HG02798 (cell line): Measurements from ENCODE around the gene PAEP.
"Not testable (repeated sequence)": the region's sequence is repeated elsewhere in the genome, so short reads cannot be mapped to it uniquely, and the experiment has no call there.

Experiments used
- ATAC-seq: cut with Tn5 transposase; IDR thresholded peaks from one replicate; pipeline ENCODE4 v1.9.1; 2021; ENCODE audit warnings: mild to moderate bottlenecking; ENCODE audit not compliant: unreplicated experiment, poor library complexity

Gene PAEP

DNA sequence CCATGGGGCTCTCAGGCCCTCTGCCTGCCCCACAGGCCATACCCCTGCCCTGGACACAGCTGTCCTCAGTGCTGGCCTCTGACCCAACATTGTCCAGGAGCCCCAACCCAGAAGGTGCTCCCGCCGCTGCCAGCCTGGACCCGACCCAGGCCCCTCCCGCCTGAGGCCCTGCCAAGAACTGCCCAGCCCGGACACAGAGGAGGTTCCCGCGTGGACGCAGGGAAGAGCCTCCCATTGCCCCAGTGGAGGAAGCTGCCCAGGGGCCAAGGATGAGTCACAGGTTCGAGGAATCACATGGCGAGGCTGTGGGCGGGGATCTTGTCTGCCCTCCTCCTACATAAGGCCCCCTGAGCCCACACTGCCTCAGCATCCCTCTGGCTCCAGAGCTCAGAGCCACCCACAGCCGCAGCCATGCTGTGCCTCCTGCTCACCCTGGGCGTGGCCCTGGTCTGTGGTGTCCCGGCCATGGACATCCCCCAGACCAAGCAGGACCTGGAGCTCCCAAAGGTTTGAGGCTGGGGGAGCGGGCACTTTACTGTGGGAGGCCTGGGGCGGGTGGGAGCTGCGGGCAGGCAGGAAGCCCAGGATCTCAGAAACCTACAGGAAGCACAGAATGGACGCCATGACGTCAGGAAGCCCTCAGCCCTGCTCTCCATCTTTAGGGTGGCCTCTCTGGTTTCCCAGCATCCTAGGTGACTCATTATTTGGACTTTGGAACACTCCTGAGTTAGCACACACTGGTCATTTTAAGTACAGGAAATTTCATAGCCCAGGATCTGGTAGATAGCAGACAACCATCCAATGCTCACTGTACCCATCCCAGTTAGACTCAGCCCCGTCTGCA, at the start of gene PAEP:
Gene PAEP, plus strand, starts transcription at position 366 of the 844 bp plus-strand sequence.
- ATAC-seq, result no peak

DNA sequence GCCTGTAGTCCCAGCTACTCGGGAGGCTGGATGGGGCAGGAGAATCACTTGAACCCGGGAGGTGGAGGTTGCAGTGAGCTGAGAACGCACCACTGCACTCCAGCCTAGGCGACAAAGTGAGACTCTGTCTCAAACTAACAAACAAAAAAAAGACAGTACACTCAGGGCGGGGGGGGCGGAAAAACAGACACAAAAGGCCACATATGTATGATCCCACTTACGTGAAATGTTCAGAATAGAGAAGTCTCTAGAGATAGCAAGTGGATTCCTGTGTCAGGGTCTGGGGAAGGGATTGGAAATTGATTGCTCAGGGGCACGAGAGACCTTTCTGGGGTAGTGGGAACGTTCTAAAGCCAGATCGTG, 49.3 kb upstream of the PAEP start:
- no peak for ATAC-seq

DNA sequence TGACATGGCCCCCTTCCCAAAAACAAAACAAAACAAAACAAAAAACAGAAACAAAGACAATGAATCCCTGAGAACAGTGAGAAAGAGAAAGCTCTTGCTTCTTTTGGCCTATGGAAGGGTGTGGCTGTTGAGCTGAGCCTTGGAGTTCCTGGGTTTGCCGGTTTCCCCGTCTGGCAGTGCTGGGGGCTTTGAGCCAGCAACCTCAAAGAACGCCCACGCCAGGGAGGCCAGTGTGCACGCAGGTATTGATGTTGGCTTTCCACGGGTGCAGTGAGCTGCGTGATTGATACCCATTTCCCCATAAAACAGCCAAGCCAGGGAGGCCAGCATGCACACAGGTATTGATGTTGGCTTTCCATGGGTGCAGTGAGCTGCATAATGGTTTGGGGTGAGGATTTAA, 48.7 kb upstream of the PAEP start:
- ATAC-seq, result no peak

DNA sequence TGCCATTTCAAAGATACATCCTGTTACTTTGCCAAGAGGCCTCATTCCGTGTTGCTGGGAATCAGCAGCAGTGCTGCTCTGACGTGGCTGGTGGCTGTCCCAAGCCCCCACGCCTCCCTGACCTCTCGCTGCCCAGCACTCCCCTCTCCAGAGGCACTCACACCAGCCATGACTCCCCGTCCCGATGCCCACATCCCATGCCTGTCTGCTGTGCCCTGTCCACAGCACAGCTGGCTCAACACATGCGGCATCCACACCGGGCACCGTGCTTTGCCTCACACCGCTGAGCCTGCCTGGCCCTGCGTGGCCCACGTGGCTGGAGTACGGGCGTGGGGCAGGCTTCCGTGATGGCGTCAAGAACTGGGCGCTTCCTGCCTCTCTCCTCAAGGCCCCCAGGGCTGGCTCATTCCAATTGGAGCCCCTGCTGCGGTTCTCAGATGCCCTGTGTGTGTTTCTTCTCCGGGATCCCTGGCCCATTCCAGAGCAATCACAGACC, 48.2 kb upstream of the PAEP start:
- no peak for ATAC-seq

DNA sequence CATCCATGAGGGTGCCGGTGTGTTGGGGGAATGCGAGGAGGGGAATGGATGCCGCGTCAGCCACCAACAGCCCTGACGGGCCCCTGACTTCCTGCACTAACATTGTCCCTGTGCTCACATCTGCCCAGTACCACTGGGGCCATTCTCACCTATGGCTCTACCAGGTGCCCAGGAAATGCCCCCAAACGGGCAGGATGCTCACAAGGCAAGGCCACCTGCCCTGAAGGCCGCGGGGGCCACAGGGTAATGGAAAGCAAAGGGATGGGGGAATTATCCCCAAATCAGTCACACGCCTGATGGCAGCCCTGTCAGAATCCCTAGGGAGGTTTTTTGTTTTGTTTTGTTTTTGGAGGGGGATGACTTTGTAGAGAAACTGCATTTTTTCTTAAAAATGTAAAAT, 47.6 kb upstream of the PAEP start:
- not testable (repeated sequence) for ATAC-seq

DNA sequence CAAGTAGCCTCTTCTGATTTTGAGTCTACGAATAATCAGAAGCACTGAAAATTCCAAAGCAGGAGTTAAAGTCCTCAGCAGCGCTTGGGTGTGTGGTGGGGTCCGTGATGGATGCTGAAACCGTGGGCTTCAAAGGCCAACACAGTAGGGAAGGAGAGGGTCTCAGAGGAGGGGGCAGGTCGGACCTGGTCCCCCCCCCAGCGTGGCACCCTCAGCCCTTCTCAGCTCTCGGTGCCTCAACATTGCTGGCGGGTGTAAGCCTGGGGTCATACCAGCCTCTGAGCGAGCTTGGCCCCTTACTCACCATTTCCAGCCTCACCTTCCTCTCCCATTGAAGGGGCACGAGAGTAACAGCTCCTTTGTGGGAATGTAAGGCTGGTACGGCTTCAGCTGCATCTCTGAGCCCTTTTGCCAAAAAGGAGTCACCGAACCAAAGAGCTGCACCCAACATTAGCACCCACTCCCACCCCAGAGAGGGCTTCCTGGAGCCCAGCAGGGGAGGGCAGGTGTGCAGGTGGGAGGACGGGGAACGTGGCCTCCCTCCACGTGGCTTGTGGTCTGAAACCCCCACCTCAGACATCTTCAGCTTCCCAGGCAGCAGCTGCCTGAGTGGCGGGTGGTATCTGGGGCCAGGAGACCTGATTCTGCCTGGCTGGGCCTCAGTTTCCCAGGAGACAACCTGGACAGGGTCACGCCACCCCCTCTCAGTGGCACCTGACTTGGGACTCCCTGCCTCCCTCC, 47.0 kb upstream of the PAEP start:
- ATAC-seq, result no peak

DNA sequence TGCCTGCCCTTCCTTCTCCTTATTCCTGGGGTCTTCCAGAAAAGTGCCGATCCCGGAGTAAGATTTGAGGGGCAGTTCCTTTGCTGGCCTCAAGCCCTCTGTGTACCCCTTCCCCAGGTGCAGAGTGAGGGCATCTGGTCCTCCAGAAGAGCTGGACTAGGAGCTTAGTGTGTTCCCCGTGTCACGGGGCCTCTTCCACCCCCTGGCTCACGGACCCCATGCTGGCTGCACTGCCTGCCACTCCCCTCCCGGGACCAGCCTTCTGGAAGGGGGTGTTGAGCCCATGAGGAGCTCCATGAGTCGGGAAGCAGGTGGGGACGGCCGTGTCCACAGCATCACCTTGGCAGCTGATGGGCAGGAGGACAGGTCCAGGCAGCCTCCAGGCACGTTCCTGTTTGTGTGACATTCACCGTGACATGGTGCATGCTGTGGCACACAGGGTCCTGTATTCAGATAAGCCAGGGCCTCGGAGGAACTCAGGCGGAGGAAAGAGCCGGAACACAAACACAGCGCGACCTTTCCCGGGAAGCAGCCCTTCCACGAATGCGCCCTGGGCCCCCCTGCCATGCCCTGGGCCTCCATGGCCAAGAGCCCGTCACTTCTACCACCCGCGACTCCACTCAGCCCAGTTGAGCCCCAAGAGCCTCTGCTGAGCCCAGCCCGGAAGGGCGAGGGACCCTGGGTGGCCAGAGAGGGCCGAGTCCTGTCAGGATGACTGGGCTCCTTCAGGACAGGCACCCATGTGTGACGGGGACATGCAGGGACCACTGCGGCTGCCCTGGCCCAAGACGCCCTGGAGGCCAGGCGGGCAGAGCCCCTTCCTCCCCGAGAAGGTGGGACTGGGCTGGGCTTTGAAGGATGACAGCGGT, 46.2 kb upstream of the PAEP start:
- no peak for ATAC-seq

DNA sequence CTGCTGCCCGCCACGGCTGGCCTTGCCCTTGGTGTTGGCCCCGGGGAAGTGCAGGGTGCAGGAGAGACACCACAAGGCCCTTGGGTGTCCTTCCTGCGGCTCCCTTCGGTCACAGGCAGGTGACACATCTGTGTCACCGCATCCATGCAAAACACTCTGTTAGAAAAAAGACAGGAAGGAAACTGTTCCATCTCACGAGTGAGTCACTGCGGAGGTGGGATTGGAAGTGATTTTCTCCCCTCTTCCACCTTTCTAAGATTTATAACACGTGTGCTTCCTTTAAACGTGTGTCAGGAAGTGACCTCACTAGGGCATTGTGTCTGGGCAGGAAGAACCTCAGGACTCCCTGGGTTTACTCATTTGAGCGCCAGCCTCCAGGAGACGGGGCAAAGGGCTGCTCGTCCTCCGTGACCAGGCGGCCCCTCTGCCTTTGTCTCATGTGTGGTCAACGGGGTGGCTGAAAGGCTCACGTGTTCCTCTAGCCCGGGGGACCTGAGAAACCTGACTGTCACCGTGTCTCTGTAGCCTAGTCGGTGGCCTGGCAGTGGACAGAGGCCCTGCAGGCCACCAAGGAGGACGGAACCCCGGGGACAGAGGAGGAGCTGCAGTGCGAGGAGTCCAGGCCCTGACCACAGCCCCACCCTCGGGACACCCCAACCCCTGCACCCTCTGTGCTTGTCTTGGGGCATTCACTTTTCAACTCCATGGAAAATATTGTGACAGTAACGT, 45.3 kb upstream of the PAEP start:
- ATAC-seq, result no peak

DNA sequence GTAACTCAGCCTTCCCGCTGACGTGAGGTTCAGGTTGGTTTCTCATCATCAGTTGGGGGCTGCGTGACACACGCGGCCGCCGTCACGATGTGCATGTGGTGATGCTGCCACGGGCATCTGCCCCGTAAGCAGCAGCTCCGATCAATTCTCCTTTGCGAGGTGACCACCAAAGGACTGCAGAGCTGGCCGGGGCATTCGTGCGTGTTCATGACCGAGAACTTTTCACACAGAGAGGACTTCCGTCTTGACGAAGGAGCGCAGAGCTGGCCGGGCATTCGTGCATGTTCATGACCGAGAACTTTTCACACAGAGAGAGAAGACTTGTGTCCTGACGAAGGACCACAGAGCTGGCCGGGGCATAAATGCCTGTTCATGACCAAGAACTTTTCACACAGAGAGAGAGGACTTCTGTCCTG, 44.1 kb upstream of the PAEP start:
- ATAC-seq, result no peak

DNA sequence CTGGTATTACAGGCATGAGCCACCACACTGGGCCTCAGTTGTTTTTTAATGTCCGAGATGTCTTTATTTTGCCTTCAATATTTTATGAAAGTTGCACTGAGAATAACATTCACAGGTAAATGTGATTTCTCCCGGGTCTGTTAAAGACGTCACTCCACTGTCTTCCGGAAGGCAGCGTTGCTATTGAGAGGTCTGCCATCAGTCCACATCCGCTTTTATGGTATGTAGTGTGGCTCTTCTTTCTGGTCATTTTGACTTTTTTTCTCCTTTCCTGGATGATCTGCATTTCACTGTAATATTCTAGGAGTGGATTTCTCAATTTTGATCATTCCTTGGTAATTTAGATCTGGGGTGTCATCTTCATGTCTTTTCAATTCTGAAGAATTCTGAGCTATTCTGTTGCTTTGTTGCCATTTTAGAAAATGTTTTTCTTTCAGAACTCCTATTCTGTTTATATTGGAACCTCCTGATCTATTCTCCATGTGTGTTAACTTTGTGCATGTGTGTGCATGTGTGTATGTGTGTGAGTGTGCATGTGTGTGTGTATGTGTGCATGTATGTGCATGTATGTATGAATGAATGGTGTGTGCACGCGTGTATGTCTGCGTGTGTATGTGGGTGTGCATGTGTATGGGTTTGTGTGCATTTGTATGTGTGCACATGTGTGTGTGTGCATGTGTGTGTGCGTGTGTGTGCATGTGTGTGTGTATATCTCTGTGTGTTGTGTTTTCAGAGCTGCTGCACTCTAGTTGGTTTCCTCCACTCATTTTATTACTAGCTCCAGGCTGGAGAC, 42.2 kb upstream of the PAEP start:
- ATAC-seq, result no peak

DNA sequence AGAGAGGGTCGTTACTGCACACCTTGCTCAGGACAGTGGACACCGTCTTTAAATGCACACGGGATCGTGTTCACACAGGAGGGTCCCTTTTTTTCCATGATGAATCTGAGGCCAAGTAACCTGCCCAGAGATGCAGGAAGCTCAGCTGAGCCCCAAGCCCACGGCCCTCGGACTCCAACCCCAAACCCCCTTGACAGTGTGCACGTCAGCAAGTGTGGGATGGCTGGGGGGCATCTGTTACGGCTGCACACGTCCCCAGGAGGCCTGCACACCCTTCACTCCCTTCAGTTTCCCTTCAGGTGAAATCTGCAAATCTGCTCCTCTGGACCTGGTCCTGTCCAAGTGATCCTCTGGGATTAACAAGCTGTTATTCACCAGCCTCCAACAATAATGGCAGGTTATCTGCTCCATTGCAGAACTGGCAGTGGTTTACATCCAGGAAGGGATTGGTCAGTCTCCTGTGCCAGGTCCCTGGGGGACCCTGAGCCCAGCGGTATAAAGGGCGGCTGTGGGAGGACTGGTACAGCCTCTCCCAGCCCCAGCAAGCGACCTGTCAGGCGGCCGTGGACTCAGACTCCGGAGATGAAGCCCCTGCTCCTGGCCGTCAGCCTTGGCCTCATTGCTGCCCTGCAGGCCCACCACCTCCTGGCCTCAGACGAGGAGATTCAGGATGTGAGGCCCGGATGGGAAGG, 40.5 kb upstream of the PAEP start, which contains the start of gene LCN1:
Gene LCN1, plus strand, starts transcription at position 525 of the 692 bp plus-strand sequence. Its CDS starts 58 bp downstream, at position 583.
- ATAC-seq, result no peak

DNA sequence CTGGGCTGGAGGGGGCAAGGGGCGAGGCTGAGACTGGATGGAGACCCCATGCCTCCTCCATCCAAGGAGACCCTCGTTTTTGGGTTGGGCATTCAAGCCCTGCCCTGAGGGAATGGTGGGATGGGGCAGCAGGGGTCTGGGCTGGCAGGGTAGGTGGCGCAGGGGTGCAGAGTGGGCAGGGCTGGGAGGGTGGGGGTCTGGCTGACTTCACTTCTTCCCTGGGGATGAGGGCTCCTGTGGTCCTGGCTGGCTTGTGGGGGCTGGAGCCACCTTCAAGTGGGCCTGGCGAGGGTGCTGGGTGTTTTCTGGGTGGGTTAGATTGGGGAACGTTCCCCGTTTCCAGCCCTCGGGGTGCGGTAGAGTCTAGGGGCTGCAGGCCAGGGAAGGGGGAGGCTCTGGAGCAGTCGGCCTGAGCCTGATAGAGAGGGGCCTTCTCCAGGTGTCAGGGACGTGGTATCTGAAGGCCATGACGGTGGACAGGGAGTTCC, 39.9 kb upstream of the PAEP start:
- no peak for ATAC-seq

DNA sequence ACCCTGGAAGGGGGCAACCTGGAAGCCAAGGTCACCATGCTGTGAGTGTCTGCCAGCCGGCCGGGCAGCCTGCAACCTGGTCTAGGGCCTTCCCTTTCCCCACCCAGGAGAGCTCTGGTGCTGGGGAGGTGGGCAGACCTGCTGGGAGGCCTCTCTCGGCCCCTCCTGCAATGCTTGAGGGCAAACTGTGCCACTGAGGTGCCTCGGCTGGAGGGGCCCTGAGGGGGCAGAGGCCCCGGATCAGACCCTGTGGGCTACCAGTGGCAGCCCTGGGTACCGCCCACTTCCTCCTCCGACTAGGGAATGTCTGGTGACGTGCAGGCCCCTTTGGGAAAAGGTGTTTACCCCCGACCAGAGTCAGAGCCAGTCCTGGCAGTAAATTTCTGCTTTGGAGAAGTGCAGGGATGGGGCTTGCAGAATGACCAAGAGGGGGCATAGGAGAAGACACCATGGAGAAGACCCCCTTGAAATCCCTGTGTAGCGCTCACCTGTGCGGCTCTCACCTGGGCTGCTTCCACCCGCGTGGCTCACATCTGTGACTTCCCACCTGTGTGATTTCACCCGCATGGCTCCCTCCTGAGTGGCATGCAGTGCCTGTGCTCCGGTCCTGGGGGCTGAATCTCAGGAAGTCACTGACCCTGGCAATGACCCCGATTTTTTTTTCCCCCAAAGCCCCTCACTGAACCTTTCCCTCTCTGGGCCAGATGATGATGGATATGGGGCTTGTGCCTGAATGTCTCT, 39.2 kb upstream of the PAEP start:
- ATAC-seq, result no peak

DNA sequence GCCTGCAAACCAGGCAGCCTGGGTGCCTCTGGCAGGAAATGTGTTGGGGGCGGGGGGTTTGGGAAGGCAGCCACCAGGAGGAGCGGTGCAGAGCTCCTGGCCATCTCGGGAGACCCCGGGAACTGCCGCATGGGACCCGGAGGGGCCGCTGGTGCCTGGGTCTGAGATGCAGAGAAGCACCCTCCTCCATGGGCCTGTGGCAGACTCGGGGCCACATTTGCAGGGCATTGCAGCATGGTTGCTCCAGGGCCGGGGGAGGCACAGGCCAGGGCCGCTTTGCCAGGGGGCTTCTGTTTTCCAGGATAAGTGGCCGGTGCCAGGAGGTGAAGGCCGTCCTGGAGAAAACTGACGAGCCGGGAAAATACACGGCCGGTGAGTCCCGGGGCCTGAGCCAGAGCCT, 38.6 kb upstream of the PAEP start:
- no peak for ATAC-seq

DNA sequence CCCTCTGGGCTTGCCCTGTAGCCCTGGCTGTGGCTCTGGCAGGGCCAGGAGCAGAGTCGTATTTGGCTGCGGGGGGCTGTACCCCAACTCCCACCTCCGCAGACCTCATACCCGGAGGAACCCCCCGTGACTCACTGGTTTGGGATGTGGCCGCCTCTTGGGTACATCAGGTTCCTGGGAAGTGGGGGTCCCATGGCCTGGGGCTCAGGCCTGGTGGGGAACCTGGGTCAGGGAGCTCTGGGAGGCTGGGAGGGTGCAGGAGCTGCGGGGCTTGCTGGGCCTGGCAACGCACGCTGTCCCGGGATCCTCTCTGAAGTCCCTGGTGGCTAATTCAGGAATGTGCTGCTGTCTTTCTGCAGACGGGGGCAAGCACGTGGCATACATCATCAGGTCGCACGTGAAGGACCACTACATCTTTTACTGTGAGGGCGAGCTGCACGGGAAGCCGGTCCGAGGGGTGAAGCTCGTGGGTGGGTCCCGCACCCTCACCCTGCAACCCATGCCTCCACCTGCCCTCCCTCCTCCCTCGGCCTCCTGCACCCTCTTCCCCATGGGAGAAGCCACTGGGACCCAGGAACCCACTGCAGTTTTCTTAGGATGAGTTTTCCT, 37.9 kb upstream of the PAEP start:
- ATAC-seq, result no peak

DNA sequence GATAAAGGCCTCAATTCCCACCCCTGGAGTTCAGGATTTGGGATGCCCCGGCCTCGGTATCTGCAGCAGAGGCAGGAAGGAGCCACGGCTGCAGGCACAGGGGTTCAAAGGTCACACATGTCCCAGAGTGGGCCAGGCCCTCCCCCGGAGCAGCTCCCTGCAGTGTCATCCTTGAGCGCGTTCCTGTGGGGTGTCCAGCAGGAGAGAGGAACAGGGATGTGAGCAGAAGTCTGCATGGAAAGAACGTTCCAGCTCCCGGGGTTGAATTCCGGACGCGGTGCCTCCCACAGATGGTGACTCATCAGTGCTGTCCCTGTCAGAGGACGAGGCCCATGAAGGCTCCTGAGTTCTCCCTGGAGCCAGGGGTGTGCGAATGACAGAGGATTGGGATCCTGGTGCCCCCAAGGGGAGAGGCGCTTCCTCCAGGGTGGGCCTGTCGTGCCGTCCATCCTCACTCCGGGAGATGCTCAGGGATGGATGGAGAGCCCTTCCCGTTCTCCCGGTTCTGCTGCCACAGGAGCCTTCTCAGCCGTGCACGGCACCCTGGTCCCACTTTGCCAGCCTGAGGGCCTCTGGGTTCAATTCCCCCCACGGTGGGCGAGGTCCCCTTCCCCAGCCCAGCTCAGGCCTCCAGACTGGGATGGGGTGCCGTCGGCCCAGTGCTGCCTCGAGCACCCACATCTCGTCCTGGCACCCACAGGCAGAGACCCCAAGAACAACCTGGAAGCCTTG, 37.3 kb upstream of the PAEP start:
- no peak for ATAC-seq
